ENCODE measurements around the gene MARCKSL1. TPM values are rescaled to one million over a fixed set of nuclear protein-coding genes. Genes with fewer than 3 reads are reported as not detected.
A peak's percentile ranks its signal among the peaks of the same experiment; 100 is the strongest.

The MARCKSL1 gene
- total and polyA plus RNA-seq, 2 of the 13 experiments (the other 11 are each of a cell fraction or from before 2014, with no cell fraction given) = 81.9 to 155 TPM

GRCh38 chr1:32286763-32287162 lies 49.3 kb downstream of the MARCKSL1 start:
- no peaks in the 10 kb centered on the region for H3K36me3 ChIP-seq (replicated peaks in 1 of 2; ENCODE audit: control insufficient read depth in 1 of 2, insufficient read depth in 2 of 2, low read length in 2 of 2)
- no peaks in the 10 kb centered on the region for H3K9me3 ChIP-seq (ENCODE audit: low read length)
- ATAC-seq = no peak
- TF ChIP-seq ARNTL (CRISPR knock-in tag; IDR thresholded peaks at IDR 0.05) (no peak), ZIK1 (CRISPR knock-in tag; IDR thresholded peaks at IDR 0.05; ENCODE audit: borderline replicate concordance, low read depth) (no peak), HIC2 (CRISPR knock-in tag; IDR thresholded peaks at IDR 0.05; ENCODE audit: low read depth) (no peak)
- H3K9ac ChIP-seq (ENCODE audit: insufficient read depth, low read depth, low read length) = no peak overlapping the region
- H3K79me2 ChIP-seq (ENCODE audit: insufficient read depth, low read length) = no peaks in the 10 kb centered on the region
- no peaks in the 10 kb centered on the region for H4K20me1 ChIP-seq (ENCODE audit: insufficient read depth, low read length)
- no TSS peak for BruUV-seq (replicated peaks)
- no peak for DNase-seq (ENCODE audit: low spot score)
- no peak overlapping the region for H3K4me2 ChIP-seq (ENCODE audit: low read depth, low read length)
- no peak for FAIRE-seq
- no peak overlapping the region for H2AFZ ChIP-seq (ENCODE audit: low read length)
- in situ Hi-C loops (cut with HindIII; ENCODE audit: extremely low pct_ligation_motif_present, low pct_unique_long_range_greater_than_20kb) = no loop called here
- ChIA-PET POLR2A (no interaction called here), CTCF (ENCODE audit: low intra/inter-chr PET ratio, low total read pairs) (no interaction called here)
- WGBS (ENCODE audit: low lambda C conversion rate) = 48% methylated on average over 4 of the region's 4 CpGs
- H3K4me3 ChIP-seq (replicated peaks in 1 of 3; ENCODE audit: insufficient read depth in 1 of 3, low read depth in 2 of 3, low read length in 3 of 3) = no peak overlapping the region
- intact Hi-C loops (cut with micrococcal nuclease; ENCODE audit: unreplicated experiment) = no loop called here
- peaks cover 22% of the 10 kb centered on the region for H3K4me1 ChIP-seq (ENCODE audit: insufficient read depth, low read length)
- H3K27ac ChIP-seq (ENCODE audit: extremely low read length, insufficient read depth, low read length) = no peak overlapping the region
- no peaks in the 10 kb centered on the region for H3K27me3 ChIP-seq (ENCODE audit: control insufficient read depth in 1 of 2, insufficient read depth in 2 of 2, low read length in 2 of 2)

- H3K36me3 ChIP-seq (replicated peaks in 1 of 2; ENCODE audit: control insufficient read depth in 1 of 2, insufficient read depth in 2 of 2, low read length in 2 of 2) = no peaks in the 10 kb centered on the region
- FAIRE-seq (no peak), ATAC-seq (no peak; the same call in 1 of the 3 replicates)
Observed at GRCh38 chr1:32285658-32286057, 50.4 kb downstream of the MARCKSL1 start.

More at GRCh38 chr1:32285658-32286057, 50.4 kb downstream of the MARCKSL1 start:
- DNase-seq (ENCODE audit: low spot score) = no peak
- no peak overlapping the region for H3K27ac ChIP-seq (ENCODE audit: extremely low read length, insufficient read depth, low read length)
- WGBS (ENCODE audit: low lambda C conversion rate) = 70% methylated on average over 2 of the region's 3 CpGs
- no peak overlapping the region for H3K4me3 ChIP-seq (replicated peaks in 1 of 3; ENCODE audit: insufficient read depth in 1 of 3, low read depth in 2 of 3, low read length in 3 of 3)
- no peaks in the 10 kb centered on the region for H3K27me3 ChIP-seq (ENCODE audit: control insufficient read depth in 1 of 2, insufficient read depth in 2 of 2, low read length in 2 of 2)
- no peak overlapping the region for H3K4me2 ChIP-seq (ENCODE audit: low read depth, low read length)
- no peak overlapping the region for H2AFZ ChIP-seq (ENCODE audit: low read length)
- no peaks in the 10 kb centered on the region for H3K9me3 ChIP-seq (ENCODE audit: low read length)
- peaks cover 13% of the 10 kb centered on the region for H3K4me1 ChIP-seq (ENCODE audit: insufficient read depth, low read length)
- intact Hi-C loops (cut with micrococcal nuclease; ENCODE audit: unreplicated experiment) (no loop called here), in situ Hi-C loops (cut with HindIII; ENCODE audit: extremely low pct_ligation_motif_present, low pct_unique_long_range_greater_than_20kb) (no loop called here)
- ChIA-PET CTCF (ENCODE audit: low intra/inter-chr PET ratio, low total read pairs) (no interaction called here), POLR2A (no interaction called here)
- TF ChIP-seq CENPT (CRISPR knock-in tag; IDR thresholded peaks at IDR 0.05; ENCODE audit: low read depth) = no peak
- TF ChIP-seq MNT (IDR thresholded peaks at IDR 0.05) = peak; percentile 97
- BruUV-seq (replicated peaks) = no TSS peak
- no peak overlapping the region for H3K9ac ChIP-seq (ENCODE audit: insufficient read depth, low read depth, low read length)
- no peaks in the 10 kb centered on the region for H4K20me1 ChIP-seq (ENCODE audit: insufficient read depth, low read length)
- H3K79me2 ChIP-seq (ENCODE audit: insufficient read depth, low read length) = no peaks in the 10 kb centered on the region

Measured in HepG2 (cell line).